Upper lobe of right lung (tissue), 1 donor: Measurements from ENCODE around the gene C11orf68. TPM values are rescaled to one million over a fixed set of nuclear protein-coding genes. Genes with fewer than 3 reads are reported as not detected.
A peak's percentile ranks its signal among the peaks of the same experiment; 100 is the strongest.

Experiments used
- ATAC-seq: fragments of 200-7000 bp; cut with Tn5 transposase; one replicate; pipeline ENCODE4 v1.9.1; 2020; ENCODE audit warnings: mild to moderate bottlenecking, moderate library complexity
- DNase-seq: peaks from one replicate; pipeline ENCODE4 v3.0.0-alpha.2; 2020
- H3K27ac ChIP-seq: fragments of 200-600 bp; one replicate; pipeline ENCODE4 v1.8.0; 2022
- H3K27me3 ChIP-seq: fragments of 200-600 bp; one replicate; pipeline ENCODE4 v1.8.0; 2022; ENCODE audit warnings: mild to moderate bottlenecking
- H3K36me3 ChIP-seq: fragments of 200-600 bp; one replicate; pipeline ENCODE4 v1.8.0; 2022
- H3K4me1 ChIP-seq: fragments of 200-600 bp; one replicate; pipeline ENCODE4 v1.8.0; 2022
- H3K4me3 ChIP-seq: fragments of 200-600 bp; one replicate; pipeline ENCODE4 v1.8.0; 2022; ENCODE audit warnings: mild to moderate bottlenecking
- H3K9me3 ChIP-seq: fragments of 200-600 bp; one replicate; pipeline ENCODE4 v1.8.0; 2022
- CTCF ChIP-seq: fragments of 200-600 bp; IDR thresholded peaks from one replicate; pipeline ENCODE4 v1.8.0; 2022; ENCODE audit warnings: antibody characterized with exemption
- intact Hi-C: fragments of 100-400 bp; cut with DNase I; formaldehyde crosslinking; loops from one replicate; pipeline ENCODE4 v1.11.0; 2022
- total RNA-seq: library from RNA; stranded (reverse); fragmentation: NEBNext Ultra II Directional; extraction: Animal tissue kit (Norgen Biotek cat#: 25700); gene quantifications from one replicate; pipeline ENCODE4 v1.2.1, GENCODE V29; 2021
- donor health status: DM: no; HTN: yes; CAD: no; lungs with severe emphysema.

Gene C11orf68
- total RNA-seq, 1 donor from 2014 or later, result 34.7 TPM

GRCh38 chr11:65961267-65962140, 42.6 kb upstream of the C11orf68 start, which contains the start of gene SART1:
SART1 (plus strand) TSS chr11:65961734; CDS start chr11:65961781, 47 bp downstream.
- intact Hi-C loops, result no loop called here
- H3K9me3 ChIP-seq, result no peaks in the 10 kb centered on the region
- H3K36me3 ChIP-seq, result peaks cover 21% of the 10 kb centered on the region
- peak within 1 kb of the TSS; percentile 96 for H3K27ac ChIP-seq
- H3K4me3 ChIP-seq, result peak within 1 kb of the TSS; percentile 99
- H3K27me3 ChIP-seq, result no peaks in the 10 kb centered on the region
- peaks cover 17% of the 10 kb centered on the region for H3K4me1 ChIP-seq
- DNase-seq, result peak; percentile 98
- ATAC-seq, result peak; percentile 98
- TF ChIP-seq CTCF, result no peak

GRCh38 chr11:65960824-65961266, 42.0 kb upstream of the C11orf68 start:
- Histone ChIP-seq H3K27ac (peak overlapping the region; percentile 96), H3K9me3 (no peaks in the 10 kb centered on the region), H3K36me3 (peaks cover 14% of the 10 kb centered on the region), H3K27me3 (no peaks in the 10 kb centered on the region), H3K4me1 (peaks cover 17% of the 10 kb centered on the region), H3K4me3 (peak overlapping the region; percentile 99)
- no peak for TF ChIP-seq CTCF
- DNase-seq, result no peak
- ATAC-seq, result no peak
- intact Hi-C loops, result no loop called here

- TF ChIP-seq CTCF, result no peak
- H3K4me1 ChIP-seq, result peaks cover 16% of the 10 kb centered on the region
- H3K27me3 ChIP-seq, result no peaks in the 10 kb centered on the region
- H3K4me3 ChIP-seq, result no peak overlapping the region
- intact Hi-C loops, result no loop called here
- H3K9me3 ChIP-seq, result no peaks in the 10 kb centered on the region
- H3K27ac ChIP-seq, result no peak overlapping the region
- no peaks in the 10 kb centered on the region for H3K36me3 ChIP-seq
- ATAC-seq, result no peak
- DNase-seq, result no peak
Measured at GRCh38 chr11:65958774-65959420, 40.0 kb upstream of the C11orf68 start.

GRCh38 chr11:65958291-65958690, 39.4 kb upstream of the C11orf68 start:
- H3K9me3 ChIP-seq, result no peaks in the 10 kb centered on the region
- no peak overlapping the region for H3K4me3 ChIP-seq
- intact Hi-C loops, result no loop called here
- no peak for DNase-seq
- no peaks in the 10 kb centered on the region for H3K36me3 ChIP-seq
- H3K27me3 ChIP-seq, result no peaks in the 10 kb centered on the region
- no peak for ATAC-seq
- no peak overlapping the region for H3K27ac ChIP-seq
- TF ChIP-seq CTCF, result no peak
- peaks cover 10% of the 10 kb centered on the region for H3K4me1 ChIP-seq

GRCh38 chr11:65954771-65955170, 35.9 kb upstream of the C11orf68 start:
- DNase-seq, result no peak
- no peak for TF ChIP-seq CTCF
- Histone ChIP-seq H3K4me3 (no peak overlapping the region), H3K27ac (no peak overlapping the region), H3K4me1 (no peaks in the 10 kb centered on the region), H3K36me3 (no peaks in the 10 kb centered on the region), H3K9me3 (no peaks in the 10 kb centered on the region), H3K27me3 (no peaks in the 10 kb centered on the region)
- intact Hi-C loops, result no loop called here
- no peak for ATAC-seq
